ENCODE results near the gene BTBD19. TPM values are rescaled to one million over a fixed set of nuclear protein-coding genes. Genes with fewer than 3 reads are reported as not detected.

BTBD19 gene
- total and polyA plus RNA-seq, 2 of the 4 experiments (the other 2 are of a cell fraction), result 0.90 to 17.2 TPM

DNA sequence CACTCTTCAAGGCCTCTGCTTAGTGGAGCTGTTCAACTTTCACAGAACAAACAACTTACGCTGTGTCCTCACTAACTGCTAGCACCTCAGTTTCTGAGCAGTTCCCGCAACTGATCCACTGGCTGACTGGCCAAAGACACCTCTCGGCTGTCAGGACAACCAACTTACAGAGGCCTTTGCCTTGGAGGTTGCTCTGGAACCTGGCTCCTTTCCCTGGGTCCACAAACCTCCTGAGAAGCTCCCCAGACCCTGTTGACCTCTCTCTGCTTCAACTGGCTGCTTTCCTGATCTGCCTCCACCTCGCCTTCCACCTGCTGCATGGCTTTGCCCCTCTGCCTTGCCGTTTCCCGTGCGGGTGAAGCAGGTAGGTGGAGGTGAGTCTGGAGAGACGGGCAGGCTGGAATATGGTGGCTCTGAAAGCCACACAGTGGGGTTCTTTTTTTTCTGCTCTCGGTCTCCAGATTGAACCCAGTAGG lies 13.0 kb downstream of the BTBD19 start:
- no TSS peak for BruUV-seq (replicated peaks)
- dilution Hi-C loops (cut with HindIII; ENCODE audit: low sequenced_read_pairs, unreplicated experiment) (no loop called here), intact Hi-C loops (cut with micrococcal nuclease) (no loop called here), in situ Hi-C loops (cut with MboI; ENCODE audit: low sequenced_read_pairs) (no loop called here)
- peaks cover 8% of the 10 kb centered on the region; the same call in 1 of the 2 replicates for H4K20me1 ChIP-seq (ENCODE audit: insufficient read depth, low read length)
- no peak overlapping the region for H4K5ac ChIP-seq (ENCODE audit: low read depth, low read length)
- H2AK5ac ChIP-seq (ENCODE audit: low read depth, low read length), result peak overlapping the region; percentile 26; the same call in 1 of the 2 replicates
- H2AFZ ChIP-seq (replicated peaks; ENCODE audit: low read length, poor library complexity), result no peak overlapping the region
- no peaks in the 10 kb centered on the region for H3K9me3 ChIP-seq (ENCODE audit: control insufficient read depth, insufficient read depth, low read length)
- no peaks in the 10 kb centered on the region; a peak in 1 of 4 replicates for H3K79me1 ChIP-seq (ENCODE audit: low read depth in 1 of 2, low read length in 2 of 2)
- no peak overlapping the region for H2BK120ac ChIP-seq (ENCODE audit: low read depth, low read length)
- H3K14ac ChIP-seq (replicated peaks; ENCODE audit: low read depth, low read length), result no peak overlapping the region
- 93% methylated on average over 2 of the region's 9 CpGs; no CpG with 5 or more reads in 1 of the 2 experiments for WGBS, 2 experiments (ENCODE audit: extremely low coverage in 2 of 2, insufficient read length in 1 of 2)
- H3K23ac ChIP-seq (ENCODE audit: low read depth, low read length), result peak overlapping the region; percentile 39; the same call in 1 of the 2 replicates
- ATAC-seq (ENCODE audit: low read depth), result no peak
- CTCF ChIA-PET, result interaction anchor here (0.6 kb wide), 1 partner anchor 179 kb away, joined by 3 read pairs; no protein-coding TSS in a partner anchor
- peaks cover 3% of the 10 kb centered on the region; the same call in 1 of the 2 replicates for H3K9me1 ChIP-seq (ENCODE audit: insufficient read depth, low read length)
- no peak overlapping the region for H4K91ac ChIP-seq (ENCODE audit: insufficient read depth, low read depth, low read length)
- no peak overlapping the region for H3K4ac ChIP-seq (ENCODE audit: low read depth, low read length)
- H2AK9ac ChIP-seq (replicated peaks; ENCODE audit: low read depth, low read length, poor library complexity), result no peak overlapping the region
- no peak for DNase-seq
- H3K18ac ChIP-seq (ENCODE audit: low read depth, low read length), result no peak overlapping the region
- no peak overlapping the region for H2BK5ac ChIP-seq (ENCODE audit: low read depth, low read length, poor library complexity, severe bottlenecking)
- H3K4me3 ChIP-seq (ENCODE audit: insufficient read depth, low read depth, low read length), result no peak overlapping the region
- no peaks in the 10 kb centered on the region for H3K36me3 ChIP-seq (ENCODE audit: control insufficient read depth, insufficient read depth, low read length)
- no peak overlapping the region for H3K9ac ChIP-seq (ENCODE audit: low read depth, low read length)
- H3K56ac ChIP-seq (ENCODE audit: extremely low read depth, insufficient read depth, low read length), result no peak overlapping the region
- H3K27ac ChIP-seq (ENCODE audit: insufficient read depth, low read length), result no peak overlapping the region
- H2BK20ac ChIP-seq (ENCODE audit: low read depth, low read length), result no peak overlapping the region
- no peaks in the 10 kb centered on the region; the same call in 1 of the 2 replicates for H3K4me1 ChIP-seq (ENCODE audit: control insufficient read depth, insufficient read depth, low read length)
- H4K8ac ChIP-seq (ENCODE audit: low read depth in 2 of 2, low read length in 2 of 2), result no peak overlapping the region
- no peak overlapping the region; the same call in 2 of the 3 replicates for H2BK15ac ChIP-seq (ENCODE audit: low read depth, low read length)
- POLR2A ChIA-PET (ENCODE audit: unreplicated experiment), result interaction anchor here (1.1 kb wide), 1 partner anchor 21 kb away, joined by 5 read pairs; the partner anchor contains the start of gene PLK3
- H3K27me3 ChIP-seq (ENCODE audit: control insufficient read depth, insufficient read depth, low read length), result no peaks in the 10 kb centered on the region
- H3K4me2 ChIP-seq (ENCODE audit: low read depth, low read length), result no peak overlapping the region
- TF ChIP-seq BHLHE40 (IDR thresholded peaks at IDR 0.05; ENCODE audit: low read depth, low read length) (no peak), MXI1 (IDR thresholded peaks at IDR 0.05; ENCODE audit: borderline replicate concordance, low read depth, low read length) (no peak), POLR2A (IDR thresholded peaks at IDR 0.05; ENCODE audit: low read depth, low read length) (0 out of 2 replicates have a peak, but pooled peaks have one; percentile 19)

Data from IMR-90 (cell line).